ENCODE results near the gene IL12RB2.
A peak's percentile ranks its signal among the peaks of the same experiment; 100 is the strongest.

IL12RB2 gene

DNA sequence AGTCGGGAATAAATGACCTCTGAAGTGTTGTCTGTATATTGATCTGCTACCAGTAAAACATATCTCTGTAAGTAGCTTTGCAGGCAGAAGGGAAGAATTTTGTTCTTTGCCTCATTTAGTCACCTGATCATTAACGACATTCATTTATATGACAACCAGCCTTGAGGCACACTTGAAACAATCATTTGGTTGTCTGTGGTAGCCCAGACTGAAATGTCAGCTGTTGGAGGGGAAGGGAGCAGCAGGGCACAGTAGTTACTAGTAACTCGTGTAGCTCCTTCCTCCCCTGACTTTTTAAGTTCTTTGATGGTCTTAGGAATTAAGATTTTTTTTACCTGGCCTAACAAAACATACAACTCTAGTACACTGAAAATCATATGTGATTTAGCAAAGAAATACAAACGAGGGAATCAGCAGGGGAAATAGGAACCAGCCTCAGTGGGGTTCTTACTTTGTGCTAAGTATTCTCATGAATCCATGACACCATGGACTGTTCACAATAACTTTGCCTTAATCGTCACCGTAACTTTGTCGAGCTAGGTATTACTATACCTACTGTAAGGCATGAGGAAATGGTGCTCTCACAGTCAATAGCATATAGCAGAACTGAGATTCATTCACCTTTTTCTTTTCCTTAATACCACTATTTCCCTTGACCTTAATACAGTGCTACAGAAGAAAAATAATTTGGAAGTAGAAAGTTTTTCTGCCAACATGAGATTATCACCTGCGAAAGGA is 6.4 kb downstream of the IL12RB2 start:
- DNase-seq (ENCODE audit: low read depth in 1 of 2, low spot score in 1 of 2) = no peak

DNA sequence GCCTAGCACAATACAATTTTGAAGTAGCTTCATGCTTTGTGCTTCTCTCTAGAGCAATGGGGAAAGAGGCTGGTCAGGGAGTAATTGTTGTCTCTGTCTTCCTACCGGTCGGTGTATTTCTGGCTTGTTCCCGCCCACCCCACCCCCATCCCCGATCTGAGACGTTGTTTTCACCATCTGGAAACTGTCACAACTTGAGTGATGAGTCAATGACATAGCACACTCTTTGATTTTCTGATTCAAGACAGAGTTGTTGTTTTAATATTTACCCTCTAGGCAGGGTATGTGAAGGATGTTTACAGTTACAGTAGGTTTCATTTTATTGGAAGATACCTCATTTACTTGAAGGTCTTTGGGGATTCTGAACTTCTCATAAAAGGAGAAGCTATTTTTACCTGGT is 7.0 kb downstream of the IL12RB2 start:
- DNase-seq (ENCODE audit: low read depth in 1 of 2, low spot score in 1 of 2) = no peak

DNA sequence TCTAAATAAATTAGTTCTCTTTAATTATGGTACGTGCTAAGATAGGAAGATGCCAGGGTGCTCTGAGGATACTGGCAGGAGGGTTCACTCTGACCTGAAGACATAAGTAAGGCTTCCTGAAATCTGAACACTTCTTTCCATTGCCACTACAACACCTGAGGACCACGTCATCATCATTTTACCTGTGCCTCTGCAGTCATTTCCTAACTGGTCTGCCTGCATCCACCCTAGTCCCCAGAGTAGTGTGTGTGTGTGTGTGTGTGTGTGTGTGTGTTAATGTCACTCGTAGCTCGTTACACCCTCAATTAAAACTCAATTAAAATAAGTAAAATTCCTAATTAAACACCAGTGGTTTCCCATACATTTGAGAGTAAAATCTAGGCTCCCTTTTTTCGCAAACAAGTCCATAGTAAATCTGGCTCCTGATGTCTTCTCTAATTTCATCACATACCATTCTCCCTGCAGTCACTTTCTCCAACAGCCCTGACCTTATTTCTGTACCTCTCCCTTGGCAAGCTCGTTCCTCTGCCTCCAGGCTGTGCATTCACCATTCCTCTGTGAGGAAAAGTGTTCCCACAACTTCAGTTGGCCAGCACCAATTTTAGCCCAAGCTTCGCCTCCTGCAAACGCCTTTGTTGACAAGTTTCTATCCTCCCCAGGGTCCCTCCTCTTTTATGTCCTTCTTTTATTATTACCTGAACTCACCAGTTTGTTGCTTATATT is 8.7 kb downstream of the IL12RB2 start:
- DNase-seq (ENCODE audit: low read depth in 1 of 2, low spot score in 1 of 2) = no peak

DNA sequence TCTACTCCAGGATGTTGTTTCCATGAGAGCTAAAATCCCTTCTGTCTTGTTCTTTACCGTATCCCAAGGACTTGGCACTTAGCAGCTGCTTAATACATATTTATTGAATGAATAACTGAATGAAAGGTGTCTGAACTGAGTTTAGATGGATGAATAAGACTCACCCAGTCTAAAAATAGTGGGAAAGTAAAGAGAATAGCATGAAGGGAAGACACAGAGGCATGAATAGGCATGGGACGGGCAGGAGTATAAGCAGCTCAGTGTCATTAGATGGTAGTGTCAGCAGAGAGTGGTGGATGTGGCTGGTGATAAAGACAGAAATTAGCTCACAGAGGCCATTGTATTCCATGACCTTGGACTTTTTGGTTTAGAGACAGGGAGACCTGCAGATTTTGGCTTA is 9.2 kb downstream of the IL12RB2 start:
- no peak for DNase-seq (ENCODE audit: low read depth in 1 of 2, low spot score in 1 of 2)

DNA sequence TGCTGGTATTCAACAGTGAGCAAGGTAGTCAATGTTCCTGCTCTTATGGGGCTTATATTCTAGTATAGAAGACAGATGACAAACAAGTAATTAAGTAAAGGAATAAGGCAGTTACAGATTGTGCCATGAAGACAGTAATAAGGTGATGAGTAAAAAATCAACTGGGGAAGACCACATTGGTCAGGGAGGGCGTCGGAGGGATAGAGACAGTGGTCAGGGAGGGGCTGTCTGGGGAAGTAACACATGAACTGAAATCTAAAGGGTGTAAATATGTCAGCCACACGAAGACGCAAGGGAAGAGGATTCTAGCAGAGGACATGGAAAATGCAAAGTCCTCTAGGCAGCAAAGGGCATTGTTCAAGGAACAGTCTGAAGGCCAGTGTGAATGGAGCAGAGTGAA is 10.1 kb downstream of the IL12RB2 start:
- DNase-seq (ENCODE audit: low read depth in 1 of 2, low spot score in 1 of 2) = no peak

DNA sequence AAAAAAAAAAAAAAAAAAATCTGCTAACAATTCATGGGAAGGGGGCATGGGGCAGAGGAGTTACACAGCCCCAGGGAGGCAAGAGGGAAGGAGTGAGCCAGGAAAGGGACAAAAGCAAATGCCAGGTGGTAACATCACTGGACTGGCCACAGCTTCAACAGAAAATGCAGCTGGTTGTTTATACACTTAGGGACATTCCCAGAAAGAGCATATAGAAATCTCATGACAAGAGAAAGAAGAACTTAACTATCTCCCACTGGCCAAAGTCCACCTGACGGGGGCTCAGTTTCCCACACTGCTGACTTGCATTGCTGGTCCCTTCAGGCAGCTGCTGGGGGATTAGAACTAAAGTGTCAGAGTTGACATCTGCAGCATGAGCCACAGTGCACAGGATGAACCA is 14.8 kb downstream of the IL12RB2 start:
- no peak for DNase-seq (ENCODE audit: low read depth in 1 of 2, low spot score in 1 of 2)

DNA sequence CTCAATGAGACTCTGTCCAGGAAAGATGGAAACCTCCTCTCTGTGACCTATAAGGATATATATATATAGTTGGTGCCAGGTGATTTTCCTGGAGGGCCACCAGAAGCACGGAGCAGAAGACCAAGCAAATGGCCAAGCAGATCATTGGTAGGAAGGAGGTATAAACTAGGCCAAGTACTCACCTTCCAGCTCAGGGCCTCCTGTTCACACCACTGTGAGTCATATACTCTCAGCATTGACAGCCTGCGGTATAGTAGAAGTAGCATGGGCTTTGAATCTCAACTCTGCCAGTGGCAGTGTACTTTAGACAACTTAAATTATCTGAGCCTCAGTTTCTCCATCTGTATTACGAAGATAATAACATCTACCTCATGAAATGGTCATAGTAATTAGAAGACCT is 15.4 kb downstream of the IL12RB2 start:
- no peak for DNase-seq (ENCODE audit: low read depth in 1 of 2, low spot score in 1 of 2)

DNA sequence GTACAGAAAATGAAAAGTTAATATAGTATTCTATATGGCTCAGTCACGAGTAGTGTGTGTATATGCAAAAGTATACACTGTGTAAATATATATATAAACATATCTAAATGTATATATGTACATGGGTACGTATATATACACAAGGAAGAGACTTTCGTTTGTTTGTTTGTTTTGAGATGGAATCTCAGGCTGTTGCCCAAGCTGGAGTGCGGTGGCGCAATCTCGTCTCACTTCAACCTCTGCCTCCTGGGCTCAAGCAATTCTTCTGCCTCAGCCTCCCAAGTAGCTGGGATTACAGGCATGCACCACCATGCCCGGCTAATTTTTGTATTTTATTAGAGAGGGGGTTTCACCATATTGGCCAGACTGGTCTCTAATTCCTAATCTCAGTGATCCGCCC is 16.4 kb downstream of the IL12RB2 start:
- no peak for DNase-seq (ENCODE audit: low read depth in 1 of 2, low spot score in 1 of 2)

DNA sequence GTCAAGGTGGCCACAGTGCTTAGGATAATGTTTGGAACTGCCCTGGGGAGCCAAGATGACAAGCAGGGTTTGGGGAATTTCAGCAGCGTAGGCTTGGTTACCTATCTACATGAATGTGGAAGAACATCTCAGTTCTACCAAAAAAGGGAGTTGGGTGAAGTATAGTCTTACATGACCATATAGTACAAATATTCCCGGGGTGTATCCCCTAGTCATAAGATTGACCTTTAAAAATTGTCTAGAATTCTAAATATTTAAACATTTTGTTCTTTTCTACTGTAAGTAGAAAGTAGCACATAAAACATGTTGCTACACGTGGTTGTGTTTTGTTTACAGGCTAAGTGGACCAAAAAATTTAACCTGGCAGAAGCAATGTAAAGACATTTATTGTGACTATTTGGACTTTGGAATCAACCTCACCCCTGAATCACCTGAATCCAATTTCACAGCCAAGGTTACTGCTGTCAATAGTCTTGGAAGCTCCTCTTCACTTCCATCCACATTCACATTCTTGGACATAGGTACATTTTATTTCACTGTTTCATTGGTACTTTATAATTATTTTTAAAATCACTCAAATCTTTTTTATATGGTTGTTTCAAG is 20.3 kb downstream of the IL12RB2 start:
- no peak for DNase-seq (ENCODE audit: low read depth in 1 of 2, low spot score in 1 of 2)

DNA sequence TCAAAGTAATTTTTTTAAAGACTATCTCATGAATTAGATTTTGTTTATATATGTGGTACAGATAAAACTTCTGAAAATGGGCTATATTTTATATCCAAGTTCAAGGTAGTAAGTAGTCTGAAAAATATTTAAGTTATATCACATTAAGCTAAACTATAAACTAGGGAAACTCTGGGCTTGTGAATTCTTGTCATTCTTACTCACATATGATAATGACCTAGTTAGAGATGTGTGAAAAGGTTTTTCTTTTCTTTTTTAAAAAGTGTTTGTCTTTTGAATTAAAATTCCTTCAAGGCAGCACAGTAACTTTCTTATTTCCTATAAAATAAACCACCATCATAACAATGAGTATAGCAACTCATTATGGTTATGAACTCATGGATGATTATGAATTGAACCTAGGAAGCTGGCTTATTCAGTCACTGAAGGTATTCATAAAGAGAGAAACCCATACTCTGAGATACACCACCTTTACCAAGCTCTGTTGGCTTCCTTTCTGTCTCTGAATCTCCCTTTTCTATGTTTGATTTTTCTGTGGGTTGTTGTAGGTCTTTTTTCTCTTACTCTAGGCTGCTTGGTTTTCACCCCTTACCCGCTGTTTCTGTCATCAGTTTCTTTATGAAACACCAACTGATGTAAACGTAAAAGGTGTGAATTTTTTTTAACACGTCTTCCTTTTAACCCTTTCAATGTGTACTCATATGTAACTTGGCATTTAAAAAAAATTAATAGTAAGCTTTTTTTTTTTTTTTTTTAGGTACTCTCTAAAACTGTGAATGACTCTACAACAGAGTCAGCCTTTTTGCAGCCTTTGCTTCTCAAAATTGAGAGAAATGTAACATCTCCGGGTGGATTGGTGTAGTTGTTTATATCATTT is 25.2 kb downstream of the IL12RB2 start:
- DNase-seq (ENCODE audit: low read depth in 1 of 2, low spot score in 1 of 2) = no peak

DNA sequence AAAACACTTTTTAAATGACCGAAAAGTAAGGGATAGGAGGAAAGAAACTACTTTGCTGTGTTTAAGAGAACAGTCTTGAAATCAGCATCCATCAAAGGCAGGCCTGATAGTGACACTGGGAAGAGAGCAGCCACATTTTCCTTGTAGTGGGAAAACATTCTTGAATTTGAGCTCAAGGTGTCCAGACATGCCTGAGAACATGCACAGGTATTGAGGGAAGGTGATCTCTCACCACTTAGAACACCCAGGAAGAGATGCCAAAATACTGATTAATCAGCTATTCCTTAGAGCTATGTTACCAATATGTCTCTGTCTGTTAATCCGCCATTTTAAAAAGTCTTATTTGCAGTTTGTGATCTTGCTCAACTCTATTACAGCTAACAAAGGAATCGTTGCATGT is 25.9 kb downstream of the IL12RB2 start:
- no peak for DNase-seq (ENCODE audit: low read depth in 1 of 2, low spot score in 1 of 2)

DNA sequence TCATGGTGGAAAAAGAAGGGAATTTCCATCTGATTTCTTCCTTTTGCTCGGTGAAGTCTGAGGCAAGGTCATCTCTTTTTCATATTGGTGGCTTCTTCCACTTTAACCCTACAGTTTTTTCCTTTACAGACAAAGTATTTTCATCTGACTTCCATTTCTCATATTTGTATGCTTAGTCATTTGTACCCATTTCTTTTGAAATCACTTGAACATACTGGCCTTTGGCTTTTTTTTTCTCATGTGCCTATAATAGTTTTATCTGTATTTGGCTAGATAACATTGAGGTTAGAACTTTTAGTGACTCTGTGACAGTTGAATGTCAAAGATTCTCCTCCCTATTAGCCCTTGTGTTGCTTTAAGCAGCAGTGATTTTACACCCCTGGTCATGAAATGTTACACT is 27.7 kb downstream of the IL12RB2 start:
- DNase-seq (ENCODE audit: low read depth in 1 of 2, low spot score in 1 of 2) = no peak

DNA sequence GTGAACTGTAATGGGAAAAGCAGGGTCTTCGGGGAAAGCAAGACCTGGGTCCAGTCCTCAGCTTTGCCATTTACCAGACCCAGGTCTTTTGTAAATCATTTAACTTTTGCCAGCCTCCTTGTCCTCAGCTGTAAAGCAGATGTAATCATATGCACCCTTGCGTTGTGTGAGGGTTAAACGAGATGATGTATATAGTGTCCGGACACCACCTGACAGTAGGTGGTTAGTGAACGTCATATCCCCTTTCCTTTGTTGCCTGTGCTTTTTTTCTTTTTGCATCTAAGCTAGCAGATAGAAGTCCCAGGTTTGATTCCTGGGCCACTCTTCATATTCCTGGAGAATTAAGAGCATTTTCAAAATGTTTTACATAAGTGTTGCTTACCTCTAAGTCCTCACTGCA is 28.5 kb downstream of the IL12RB2 start:
- DNase-seq (ENCODE audit: low read depth in 1 of 2, low spot score in 1 of 2) = no peak

DNA sequence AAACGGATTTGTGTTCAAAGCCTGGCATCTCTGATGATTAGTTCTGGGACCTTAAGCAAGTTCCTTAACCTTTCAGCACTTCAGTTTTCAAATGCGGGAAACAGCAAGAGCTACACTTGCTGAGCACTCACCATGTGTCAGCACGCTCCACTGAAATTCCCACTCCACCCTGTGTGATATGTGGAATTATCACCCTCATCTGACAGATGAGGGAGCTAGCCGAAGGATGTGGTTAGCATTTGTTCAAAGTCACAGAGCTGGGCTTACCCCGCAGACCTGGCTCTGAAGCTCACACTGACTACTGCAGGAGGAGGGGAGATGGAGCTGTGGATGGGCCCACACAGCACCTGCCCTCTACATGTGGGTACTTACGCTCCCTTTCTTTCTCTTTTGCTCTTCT is 29.1 kb downstream of the IL12RB2 start:
- DNase-seq (ENCODE audit: low read depth in 1 of 2, low spot score in 1 of 2) = no peak

DNA sequence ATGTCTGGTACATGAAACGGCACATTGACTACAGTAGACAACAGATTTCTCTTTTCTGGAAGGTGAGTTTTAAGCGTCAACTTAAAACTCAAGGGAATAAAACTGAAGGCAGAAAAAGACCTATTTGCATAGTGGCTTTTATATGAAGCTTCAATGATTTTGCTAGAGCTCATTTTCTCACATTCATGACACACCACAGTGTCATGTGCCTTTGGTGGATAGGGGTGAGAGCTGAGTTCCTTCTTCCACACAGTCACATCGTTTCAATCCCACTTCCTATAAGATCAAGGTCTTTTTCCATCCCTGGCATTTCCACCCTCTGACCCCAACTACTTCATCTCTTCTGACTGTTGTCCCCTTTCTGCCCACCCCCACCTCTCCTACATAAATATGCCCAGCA is 31.0 kb downstream of the IL12RB2 start:
- DNase-seq (ENCODE audit: low read depth in 1 of 2, low spot score in 1 of 2) = no peak

DNA sequence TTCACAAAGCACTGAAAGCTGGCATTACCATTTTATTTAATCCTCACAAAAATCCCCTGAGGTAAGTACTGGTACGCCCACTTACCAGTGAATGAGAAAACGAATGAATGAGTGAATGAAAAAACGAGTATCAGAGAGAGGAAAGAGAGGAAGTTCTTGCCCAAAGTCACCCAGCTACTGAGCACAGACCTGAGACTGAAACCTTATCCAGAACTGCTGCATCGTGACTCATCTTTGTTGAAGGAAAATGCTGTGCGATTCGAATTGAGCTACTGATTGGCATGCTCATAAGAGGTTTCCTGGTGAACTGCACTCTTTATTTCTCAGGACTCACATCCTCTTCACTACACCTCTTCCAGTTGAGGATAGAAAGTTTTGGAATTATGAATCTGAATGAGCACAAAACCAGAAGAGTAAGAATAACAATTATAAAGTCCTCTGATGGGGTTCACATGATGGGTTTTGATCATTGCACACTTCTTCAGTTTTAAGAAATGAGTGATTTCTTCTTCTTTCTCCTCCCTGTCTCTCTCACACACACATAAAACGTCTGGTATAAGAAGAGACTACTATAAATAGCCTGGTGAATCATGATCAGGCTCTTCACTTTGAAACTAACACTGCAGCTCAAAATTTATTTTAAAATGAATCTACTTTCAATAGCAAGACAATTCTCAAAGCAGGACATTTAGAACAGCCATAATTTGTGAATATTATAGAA is 32.1 kb downstream of the IL12RB2 start:
- peak in 1 of 2 donors; percentile 59 for DNase-seq (ENCODE audit: low read depth in 1 of 2, low spot score in 1 of 2)

DNA sequence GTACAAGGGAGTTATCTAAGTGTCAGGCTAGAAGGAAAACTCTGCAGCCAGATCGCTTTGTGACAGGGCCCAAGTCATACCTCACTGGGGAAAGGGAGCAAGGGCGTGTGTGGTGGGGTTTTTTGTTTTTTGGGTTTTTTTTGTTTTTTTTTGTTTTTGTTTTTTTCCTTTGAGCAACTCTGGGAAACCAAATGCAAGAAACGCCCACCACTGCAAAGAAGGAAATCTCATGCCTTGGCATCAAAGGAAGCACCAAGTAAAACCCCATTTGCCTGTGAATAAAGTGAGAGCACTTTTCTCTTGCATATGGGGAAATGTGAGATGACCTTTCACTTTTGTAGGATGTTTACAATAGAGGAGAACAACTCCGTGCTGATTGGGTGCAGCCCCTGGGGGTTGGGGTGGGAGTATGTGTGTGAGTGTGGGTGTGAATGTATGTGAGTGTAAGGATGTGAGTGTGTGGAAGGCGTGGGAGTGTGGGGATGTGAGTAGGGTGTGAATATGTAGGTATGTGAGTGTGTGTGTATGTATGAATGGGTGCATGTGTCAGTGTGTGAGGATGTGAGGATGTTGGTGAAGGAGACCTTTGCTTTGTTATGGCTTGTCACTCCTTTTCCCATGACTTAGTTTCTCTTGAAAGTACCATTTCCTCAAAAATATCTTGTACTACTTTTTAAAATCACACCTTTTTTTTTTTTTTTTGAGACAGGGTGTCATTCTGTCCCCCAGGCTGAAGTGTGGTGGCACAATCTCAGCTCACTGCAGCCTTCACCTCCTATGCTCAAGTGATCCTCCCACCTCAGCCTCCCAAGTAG is 34.6 kb downstream of the IL12RB2 start:
- no peak for DNase-seq (ENCODE audit: low read depth in 1 of 2, low spot score in 1 of 2)

DNA sequence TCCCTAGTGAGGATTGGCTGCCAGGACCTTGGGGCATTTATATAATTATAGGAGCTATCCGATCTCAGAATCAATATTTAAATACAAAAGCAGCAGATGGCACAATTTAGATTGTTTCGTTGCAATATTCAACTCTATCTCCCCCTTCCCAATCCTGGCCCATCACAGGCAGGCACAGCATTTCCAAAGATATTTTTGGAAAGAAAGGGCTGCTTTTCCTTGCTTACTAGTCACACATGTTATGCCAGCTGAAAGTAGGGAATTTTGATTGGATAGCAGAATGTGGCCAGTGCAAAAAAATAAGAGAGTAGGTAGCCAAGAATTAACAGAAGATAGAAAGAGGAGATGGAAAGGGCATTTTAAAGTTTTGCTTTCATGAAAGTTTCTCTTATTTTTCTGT is 37.9 kb downstream of the IL12RB2 start:
- DNase-seq (ENCODE audit: low read depth in 1 of 2, low spot score in 1 of 2) = no peak

DNA sequence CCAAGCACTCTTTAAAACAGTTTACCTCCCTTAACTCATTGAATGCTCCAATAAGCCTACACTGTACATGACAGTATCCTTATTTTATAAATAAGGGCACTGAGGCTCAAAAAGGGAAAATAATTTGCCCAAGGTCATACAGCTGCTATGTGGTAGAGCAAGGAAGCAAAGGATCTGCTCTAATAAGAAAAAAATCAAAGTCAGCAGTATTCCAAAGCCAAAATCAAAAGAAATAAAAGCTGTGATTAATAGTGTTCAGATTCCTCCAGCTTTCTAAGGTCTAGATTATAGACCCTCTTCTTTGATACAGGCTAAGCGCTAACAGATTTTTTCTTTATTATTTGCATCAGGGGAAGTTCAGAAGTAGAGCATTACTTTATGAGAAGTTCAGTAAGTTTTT is 39.3 kb downstream of the IL12RB2 start:
- no peak for DNase-seq (ENCODE audit: low read depth in 1 of 2, low spot score in 1 of 2)

Measured in activated CD4-positive, alpha-beta T cell treated with anti-CD3 and anti-CD28 coated beads, Interleukin-2, amount 50 U/mL, for 24 hours (primary cell).